Gastrocnemius medialis (tissue), 4 donors: ENCODE results near the gene DTNB.

ENCODE experiments used
- CTCF ChIP-seq, 5 experiments: fragments of 450-650 bp in 3 of 5; fragments of 200-600 bp in 2 of 5; sonication (generic) in 2 of 5; IDR thresholded peaks in 4 of 5; conservative IDR thresholded peaks in 1 of 5; 1 replicate in 4 of 5; 2 replicates in 1 of 5; pipeline ENCODE4 v1.5.1; 2016 to 2019; ENCODE audit warnings: antibody characterized with exemption in 5 of 5, mild to moderate bottlenecking in 3 of 5, moderate library complexity in 3 of 5
- POLR2A ChIP-seq, 2 donors: fragments of 450-650 bp; IDR thresholded peaks; one replicate each; pipeline ENCODE4 v1.6.1; 2017; ENCODE audit warnings: antibody characterized with exemption in 2 of 2, mild to moderate bottlenecking in 2 of 2, moderate library complexity in 2 of 2

- TF ChIP-seq CTCF (IDR thresholded peaks at IDR 0.05 in 4 of 5, conservative IDR thresholded peaks at IDR 0.05 in 1 of 5): no peak
- no peak for TF ChIP-seq POLR2A (IDR thresholded peaks at IDR 0.05)
Observed at GRCh38 chr2:25378731-25379490, 294.5 kb downstream of the DTNB start.
